Amygdala (tissue), 56 donors: ENCODE measurements around the gene MT2A.

ENCODE experiments used
- DNase-seq, 56 donors: peaks; one replicate each; lab custom pipeline; 2025; lab: John Stamatoyannopoulos, UW

MT2A gene

DNA sequence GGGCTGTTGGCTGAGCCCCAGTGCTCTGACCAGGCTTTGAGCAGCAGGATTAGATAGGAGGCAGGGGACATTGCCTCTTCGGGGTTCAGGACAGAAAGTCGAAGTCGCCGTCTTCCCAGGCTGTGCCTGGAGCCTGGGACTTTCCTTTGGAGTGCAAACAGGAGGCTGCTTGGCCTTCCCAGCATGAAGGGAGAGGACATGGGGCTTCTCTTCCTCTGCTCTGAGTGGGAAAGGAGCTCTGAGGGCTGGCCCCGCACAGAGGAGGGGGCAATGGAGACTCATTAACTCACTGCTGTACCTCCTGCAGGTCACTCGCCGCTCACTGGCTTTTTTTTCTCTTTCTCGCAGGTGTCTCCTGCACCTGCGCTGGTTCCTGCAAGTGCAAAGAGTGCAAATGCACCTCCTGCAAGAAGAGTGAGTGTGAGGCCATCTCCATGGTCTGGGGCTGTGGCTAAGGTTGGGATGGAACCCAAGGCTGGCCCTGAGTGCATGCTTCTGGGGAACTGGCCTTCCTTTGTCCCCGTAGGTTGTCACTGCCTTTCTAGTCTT lies 50.0 kb downstream of the MT2A start:
- DNase-seq = peak in 4 of 56 donors; percentile 16 to 47 (median 28)
